ENCODE data around the gene SUMF1. TPM values are rescaled to one million over a fixed set of nuclear protein-coding genes. Genes with fewer than 3 reads are reported as not detected.

Gene SUMF1
- 1 to 10 TPM; 5.1 to 5.6 TPM for total RNA-seq

DNA sequence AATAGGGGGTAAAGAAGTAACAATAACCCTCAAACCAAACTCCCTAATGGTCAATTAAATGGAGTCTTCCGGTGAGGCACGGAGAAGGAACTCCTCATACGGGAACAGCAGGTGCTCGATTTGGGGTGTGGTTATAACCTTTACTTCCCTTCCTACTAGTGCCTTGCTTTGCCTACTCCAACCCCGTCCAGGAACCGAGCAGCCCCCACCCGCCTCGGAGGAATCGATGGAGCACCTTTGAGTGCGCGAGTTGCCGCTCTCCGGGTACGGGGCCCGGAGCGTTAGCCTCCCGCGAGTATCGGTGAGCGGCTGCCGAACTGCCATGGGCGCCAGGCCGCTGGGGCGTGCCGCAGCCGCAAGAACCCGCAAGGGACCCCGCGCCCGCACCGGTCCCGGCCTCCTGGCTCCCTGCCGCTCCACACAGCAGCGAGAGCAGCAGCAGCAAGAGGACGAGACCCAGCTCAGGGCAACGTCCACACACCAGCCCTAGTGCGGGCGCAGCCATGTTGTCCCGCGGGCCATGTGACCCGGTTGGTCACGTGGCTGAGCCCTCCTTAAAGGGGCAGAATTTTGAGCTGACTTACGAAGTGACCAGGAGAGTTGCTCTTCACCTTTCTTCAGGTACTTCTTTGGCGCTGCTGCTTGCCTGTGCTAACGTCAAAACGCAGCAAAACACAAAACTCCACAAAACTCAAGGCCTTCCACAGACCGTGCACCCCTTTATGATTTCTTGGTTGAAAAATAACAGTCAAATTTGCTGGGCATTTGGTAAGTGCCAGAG is at the start of gene SUMF1:
Gene SUMF1 (minus strand): TSS at position 529 of the 781 bp plus-strand sequence. CDS start 24 bp downstream, at position 505.
- ChIA-PET POLR2A (interaction anchor here (0.5 to 1.6 kb wide), 8 partner anchors 8 to 159 kb away, joined by 3 to 34 read pairs (median 4); partner anchors contain the start of gene ITPR1), CTCF (interaction anchor here (0.6 to 2.6 kb wide), 4 partner anchors 26 to 225 kb away, joined by 3 to 13 read pairs (median 6); partner anchors contain the start of gene ITPR1)
- intact Hi-C loops (cut with micrococcal nuclease): loop anchor here (1.0 to 2.0 kb wide), 5 partner anchors 26 to 164 kb away; partner anchors contain the start of genes ITPR1 and SETMAR

DNA sequence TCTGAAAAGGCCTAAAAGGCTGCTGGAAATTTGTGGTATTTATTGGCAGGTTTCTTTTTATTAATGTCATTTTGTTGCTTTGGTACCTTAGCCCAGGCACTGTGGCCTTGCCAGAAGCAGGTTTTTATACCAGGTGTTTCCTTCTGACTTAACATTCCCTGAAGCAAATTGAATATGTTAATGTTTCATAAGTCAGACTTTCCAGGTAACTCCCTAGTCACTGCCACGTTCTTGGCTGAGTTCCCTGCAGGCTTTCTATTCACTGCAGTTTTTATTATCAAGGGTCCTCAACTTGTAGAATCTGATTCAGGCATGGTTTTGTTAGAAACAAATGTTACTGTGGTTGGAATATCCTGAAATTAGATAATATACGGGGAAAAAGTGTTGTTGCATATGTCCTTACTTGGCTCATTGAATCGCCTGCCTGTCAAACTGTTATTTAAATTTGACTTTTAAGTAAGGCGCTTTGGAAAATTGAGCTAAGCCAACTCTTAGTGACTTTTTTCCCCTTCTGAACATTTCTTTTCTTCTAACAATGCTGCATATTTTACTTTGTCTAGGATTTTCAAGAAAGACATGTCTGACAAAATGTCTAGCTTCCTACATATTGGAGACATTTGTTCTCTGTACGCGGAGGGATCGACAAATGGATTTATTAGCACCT is 49.0 kb upstream of the SUMF1 start:
- peaks cover 2% of the 10 kb centered on the region for H3K36me3 Mint-ChIP-seq
- no peaks in the 10 kb centered on the region for H3K9me3 Mint-ChIP-seq
- H3K4me1 Mint-ChIP-seq (ENCODE audit: low read depth): peaks cover 28% of the 10 kb centered on the region
- H3K27ac Mint-ChIP-seq: no peak overlapping the region
- ChIA-PET POLR2A (no interaction called here), CTCF (interaction anchor here (0.6 to 1.3 kb wide), 2 partner anchors 68 to 117 kb away, joined by 3 read pairs; no protein-coding TSS in a partner anchor)
- DNase-seq: no peak
- intact Hi-C loops (cut with micrococcal nuclease): no loop called here
- H3K27me3 Mint-ChIP-seq: no peaks in the 10 kb centered on the region
- no peak overlapping the region for H3K4me3 Mint-ChIP-seq

More for the DNA sequence above, at the start of gene SUMF1:
- Mint-ChIP-seq H3K36me3 (no peaks in the 10 kb centered on the region), H3K4me1 (ENCODE audit: low read depth) (peaks cover 14% of the 10 kb centered on the region), H3K4me3 (peak within 1 kb of the TSS; percentile 90), H3K27me3 (no peaks in the 10 kb centered on the region), H3K27ac (peak within 1 kb of the TSS; percentile 87), H3K9me3 (no peaks in the 10 kb centered on the region)
- DNase-seq: peak; percentile 84

DNA sequence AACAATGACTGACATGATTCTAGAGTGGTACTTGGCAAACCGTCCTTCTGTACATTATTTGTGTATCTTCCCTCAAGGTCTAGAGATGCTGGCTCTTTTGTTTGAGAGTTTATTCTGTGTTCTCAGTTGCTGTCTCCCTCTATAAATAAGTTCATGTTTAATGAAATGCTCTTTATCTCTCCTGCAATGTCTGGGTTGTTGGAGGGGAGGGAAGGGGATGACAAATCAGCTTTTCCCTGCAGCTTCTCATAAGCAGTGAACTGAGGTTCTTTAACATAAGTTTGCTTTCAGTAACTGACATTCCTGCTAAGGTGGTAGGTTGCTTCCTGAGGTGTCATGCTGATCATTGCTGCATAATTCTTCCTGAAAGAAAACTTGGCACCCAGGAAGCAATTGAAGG is 47.8 kb upstream of the SUMF1 start:
- Mint-ChIP-seq H3K27ac (no peak overlapping the region), H3K27me3 (no peaks in the 10 kb centered on the region), H3K9me3 (no peaks in the 10 kb centered on the region), H3K36me3 (peaks cover 2% of the 10 kb centered on the region), H3K4me3 (no peak overlapping the region), H3K4me1 (ENCODE audit: low read depth) (peaks cover 28% of the 10 kb centered on the region)
- CTCF ChIA-PET: interaction anchor here (1.3 kb wide), 1 partner anchor 119 kb away, joined by 3 read pairs; no protein-coding TSS in a partner anchor
- POLR2A ChIA-PET: interaction anchor here (1.4 kb wide), 1 partner anchor 11 kb away, joined by 6 read pairs; no protein-coding TSS in a partner anchor
- intact Hi-C loops (cut with micrococcal nuclease): no loop called here
- no peak for DNase-seq

DNA sequence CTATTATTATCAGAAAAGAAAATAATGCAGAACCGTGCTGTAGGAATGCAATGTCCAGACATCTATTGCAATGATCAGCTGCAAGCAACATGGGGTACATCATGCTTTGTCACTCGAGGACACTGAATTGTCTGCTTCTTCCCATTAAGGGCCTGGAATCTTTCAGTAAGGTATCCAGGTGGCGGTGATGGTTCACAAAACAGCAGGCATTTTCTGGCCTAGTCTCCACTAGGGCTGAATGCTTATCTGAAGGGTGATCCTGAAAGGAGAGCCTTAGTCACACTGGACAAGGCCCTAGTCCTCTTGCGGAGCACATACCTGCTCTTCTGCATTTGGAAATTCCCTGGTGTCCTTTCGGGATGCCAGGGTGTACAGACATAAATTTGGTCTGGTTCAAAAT is 47.3 kb upstream of the SUMF1 start:
- H3K4me1 Mint-ChIP-seq (ENCODE audit: low read depth): peaks cover 23% of the 10 kb centered on the region
- POLR2A ChIA-PET: interaction anchor here (0.8 to 1.4 kb wide), 3 partner anchors 11 to 139 kb away, joined by 4 to 6 read pairs (median 4); partner anchors contain the start of gene ITPR1
- CTCF ChIA-PET: no interaction called here
- intact Hi-C loops (cut with micrococcal nuclease): no loop called here
- H3K9me3 Mint-ChIP-seq: no peaks in the 10 kb centered on the region
- H3K4me3 Mint-ChIP-seq: no peak overlapping the region
- no peak for DNase-seq
- H3K36me3 Mint-ChIP-seq: peaks cover 2% of the 10 kb centered on the region
- H3K27me3 Mint-ChIP-seq: no peaks in the 10 kb centered on the region
- H3K27ac Mint-ChIP-seq: no peak overlapping the region

DNA sequence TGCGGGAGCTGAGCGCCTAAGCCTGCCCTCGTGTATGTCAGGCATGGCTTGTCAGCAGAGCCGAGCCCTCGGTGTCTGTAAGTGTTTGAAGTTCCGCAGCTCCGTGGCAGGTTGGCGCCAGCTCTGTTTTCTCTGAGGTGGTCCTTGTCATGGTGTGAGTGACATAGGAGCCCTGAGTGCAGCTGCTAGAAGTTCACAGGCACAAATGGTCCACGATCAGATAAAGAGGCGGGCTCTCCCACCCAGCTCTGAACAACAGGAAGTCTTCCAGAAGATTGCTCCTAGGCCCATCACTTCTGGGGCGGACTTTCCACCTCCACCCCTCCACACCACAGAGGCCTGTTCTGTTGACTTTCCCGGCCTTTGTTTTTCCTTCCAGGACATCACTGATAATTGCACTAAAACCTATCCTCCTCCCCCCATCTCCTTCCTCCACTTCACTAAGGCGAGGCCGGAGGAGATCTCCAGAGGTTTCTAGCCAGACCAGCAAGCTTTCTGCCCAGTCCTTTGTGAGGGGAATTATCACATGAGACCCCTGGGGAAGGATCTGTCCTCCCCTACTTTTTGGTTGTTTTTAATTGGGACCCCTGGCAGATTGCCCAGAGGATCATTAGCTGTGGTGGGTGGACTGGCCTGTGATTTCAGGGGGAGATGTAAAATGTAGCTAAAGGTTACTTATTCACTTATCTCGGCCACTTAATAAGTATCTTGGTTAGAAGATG is 46.0 kb upstream of the SUMF1 start:
- Mint-ChIP-seq H3K27ac (no peak overlapping the region), H3K27me3 (no peaks in the 10 kb centered on the region), H3K4me3 (no peak overlapping the region), H3K4me1 (ENCODE audit: low read depth) (peaks cover 18% of the 10 kb centered on the region), H3K36me3 (peaks cover 9% of the 10 kb centered on the region), H3K9me3 (no peaks in the 10 kb centered on the region)
- intact Hi-C loops (cut with micrococcal nuclease): no loop called here
- no peak for DNase-seq
- CTCF ChIA-PET: no interaction called here
- POLR2A ChIA-PET: interaction anchor here (1.3 kb wide), 1 partner anchor 20 kb away, joined by 4 read pairs; the partner anchor contains the start of gene ITPR1

- DNase-seq: no peak
- Mint-ChIP-seq H3K9me3 (no peaks in the 10 kb centered on the region), H3K27me3 (no peaks in the 10 kb centered on the region), H3K4me1 (ENCODE audit: low read depth) (peaks cover 18% of the 10 kb centered on the region), H3K27ac (no peak overlapping the region), H3K36me3 (peaks cover 7% of the 10 kb centered on the region), H3K4me3 (no peak overlapping the region)
- ChIA-PET CTCF (interaction anchor here (0.6 to 2.2 kb wide), 2 partner anchors 15 to 121 kb away, joined by 4 to 13 read pairs; no protein-coding TSS in a partner anchor), POLR2A (interaction anchor here (0.6 kb wide), 1 partner anchor 19 kb away, joined by 3 read pairs; the partner anchor contains the start of gene ITPR1)
- intact Hi-C loops (cut with micrococcal nuclease): no loop called here
These were observed 44.6 kb upstream of the SUMF1 start for GRCh38 chr3:4511491-4512262.

DNA sequence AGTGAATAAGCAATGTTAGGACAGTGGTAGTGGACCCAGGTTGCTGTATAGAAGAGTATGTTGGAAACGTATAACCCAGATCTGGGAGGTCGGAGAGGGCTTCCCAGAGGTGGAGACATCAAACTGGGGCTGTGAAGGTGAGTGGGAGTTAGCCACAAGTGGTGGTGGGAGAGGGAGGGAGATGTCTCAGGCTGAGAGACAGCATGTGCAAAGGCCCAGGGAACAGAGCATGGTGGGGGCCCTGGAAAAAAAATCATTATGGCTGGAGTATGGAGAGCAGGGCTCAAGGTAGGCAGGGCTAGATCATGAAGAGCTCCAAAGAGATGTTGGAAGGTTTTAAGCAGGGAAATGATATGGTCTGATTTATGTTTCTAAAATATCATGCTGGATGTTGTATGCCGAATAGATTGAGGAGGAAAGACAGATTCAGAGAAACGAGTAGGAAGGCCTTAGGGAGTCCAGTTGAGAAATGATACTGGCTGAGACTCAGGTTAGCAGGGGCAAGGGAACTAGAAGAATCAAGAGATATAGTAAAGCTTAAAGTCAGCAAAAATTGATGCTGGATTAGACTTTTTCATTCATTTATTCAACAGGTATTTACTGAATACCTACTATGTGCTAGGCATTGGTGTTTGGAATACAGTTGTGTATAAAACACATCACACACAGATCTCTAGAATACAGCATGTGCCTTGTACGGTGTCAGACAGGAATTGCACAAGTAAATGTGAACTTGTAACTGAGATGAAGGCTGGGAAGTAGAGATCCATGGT is 43.1 kb upstream of the SUMF1 start:
- peaks cover 7% of the 10 kb centered on the region for H3K36me3 Mint-ChIP-seq
- intact Hi-C loops (cut with micrococcal nuclease): no loop called here
- POLR2A ChIA-PET: no interaction called here
- H3K27ac Mint-ChIP-seq: no peak overlapping the region
- CTCF ChIA-PET: interaction anchor here (0.9 to 2.2 kb wide), 3 partner anchors 123 to 176 kb away, joined by 3 to 13 read pairs (median 4); no protein-coding TSS in a partner anchor
- no peak overlapping the region for H3K4me3 Mint-ChIP-seq
- no peaks in the 10 kb centered on the region for H3K27me3 Mint-ChIP-seq
- DNase-seq: no peak
- peaks cover 33% of the 10 kb centered on the region for H3K4me1 Mint-ChIP-seq (ENCODE audit: low read depth)
- no peaks in the 10 kb centered on the region for H3K9me3 Mint-ChIP-seq

- intact Hi-C loops (cut with micrococcal nuclease): no loop called here
- Mint-ChIP-seq H3K4me1 (ENCODE audit: low read depth) (peaks cover 42% of the 10 kb centered on the region), H3K4me3 (no peak overlapping the region), H3K9me3 (no peaks in the 10 kb centered on the region), H3K27ac (no peak overlapping the region), H3K27me3 (no peaks in the 10 kb centered on the region), H3K36me3 (peaks cover 7% of the 10 kb centered on the region)
- DNase-seq: no peak
- CTCF ChIA-PET: interaction anchor here (1.9 kb wide), 1 partner anchor 125 kb away, joined by 6 read pairs; no protein-coding TSS in a partner anchor
- POLR2A ChIA-PET: interaction anchor here (1.3 kb wide), 1 partner anchor 9 kb away, joined by 3 read pairs; no protein-coding TSS in a partner anchor
These were observed 42.0 kb upstream of the SUMF1 start for GRCh38 chr3:4509043-4509442.

GRCh38 chr3:4508048-4508981 is 41.2 kb upstream of the SUMF1 start:
- Mint-ChIP-seq H3K27ac (no peak overlapping the region), H3K4me1 (ENCODE audit: low read depth) (peaks cover 50% of the 10 kb centered on the region), H3K27me3 (no peaks in the 10 kb centered on the region), H3K36me3 (peaks cover 7% of the 10 kb centered on the region), H3K9me3 (no peaks in the 10 kb centered on the region), H3K4me3 (no peak overlapping the region)
- DNase-seq: no peak
- intact Hi-C loops (cut with micrococcal nuclease): no loop called here
- CTCF ChIA-PET: interaction anchor here (0.7 to 1.9 kb wide), 3 partner anchors 125 to 157 kb away, joined by 3 to 6 read pairs (median 4); no protein-coding TSS in a partner anchor
- POLR2A ChIA-PET: interaction anchor here (0.7 to 5.7 kb wide), 4 partner anchors 10 to 673 kb away, joined by 3 to 46 read pairs (median 4); partner anchors contain the start of gene ITPR1

Data from activated CD4-positive, alpha-beta memory T cell treated with anti-CD3 and anti-CD28 coated beads for 36 hours (primary cell).